Head of caudate nucleus (tissue), 42 donors: ENCODE results near the gene MTUS2.

Source experiments
- DNase-seq, 42 donors: peaks; one replicate each; pipeline versions ENCODE4 v3.0.0 to v3.0.0-alpha.2; 2020 to 2021; ENCODE audit warnings: mixed read lengths in 7 of 42
- intact Hi-C: fragments of 100-400 bp; cut with DNase I; formaldehyde crosslinking; loops from one replicate; pipeline ENCODE4 v1.15.0; 2022

MTUS2 gene

GRCh38 chr13:29481603-29482002 lies 661.5 kb downstream of the MTUS2 start:
- DNase-seq: no peak
- intact Hi-C loops: no loop called here

GRCh38 chr13:29482504-29482903 lies 662.4 kb downstream of the MTUS2 start:
- DNase-seq: no peak
- intact Hi-C loops: no loop called here

- intact Hi-C loops: no loop called here
- DNase-seq: no peak
Measured at GRCh38 chr13:29483211-29483610, 663.1 kb downstream of the MTUS2 start.

DNA sequence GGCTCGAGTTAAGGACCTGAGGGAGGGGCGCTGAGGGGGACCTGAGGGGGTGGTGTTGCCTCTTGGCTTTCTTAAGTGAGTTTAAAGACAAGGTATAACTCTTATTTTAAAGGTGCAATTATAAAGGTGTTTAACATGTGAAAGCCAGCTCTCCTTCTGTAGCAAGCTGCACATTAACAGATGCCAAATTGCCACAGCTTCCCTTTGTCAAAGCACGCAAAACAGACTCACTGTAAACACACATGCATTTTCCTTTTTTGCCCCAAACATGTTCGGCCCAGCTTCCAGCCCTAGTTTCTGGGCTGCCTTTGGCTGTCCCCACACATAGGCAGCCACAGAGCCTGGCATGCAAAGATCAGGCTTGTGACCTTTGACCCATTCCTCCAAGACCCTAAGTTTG lies 663.5 kb downstream of the MTUS2 start:
- no peak for DNase-seq
- intact Hi-C loops: no loop called here

GRCh38 chr13:29484236-29484635 lies 664.1 kb downstream of the MTUS2 start:
- no peak for DNase-seq
- intact Hi-C loops: no loop called here

GRCh38 chr13:29484796-29485195 lies 664.7 kb downstream of the MTUS2 start:
- DNase-seq: no peak
- intact Hi-C loops: no loop called here

DNA sequence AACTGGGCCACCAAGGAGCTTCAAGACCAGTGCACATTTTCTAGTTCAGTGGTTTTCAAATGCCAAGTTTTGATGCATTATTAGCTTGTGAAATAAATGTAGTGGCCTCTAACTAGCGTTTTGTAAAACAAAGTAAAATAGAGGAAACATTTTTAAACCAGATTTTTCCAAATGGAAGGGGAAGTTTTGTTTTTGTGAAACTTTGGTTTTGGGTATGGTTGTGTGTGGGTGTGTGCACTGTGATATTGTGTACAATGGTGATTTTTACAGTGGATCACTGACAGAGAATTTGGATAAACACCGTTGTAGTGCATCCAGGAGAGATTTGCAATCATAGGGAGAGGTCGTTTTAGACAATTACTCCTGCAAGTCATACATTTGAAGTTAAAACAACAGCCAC lies 666.4 kb downstream of the MTUS2 start:
- intact Hi-C loops: no loop called here
- DNase-seq: no peak

DNA sequence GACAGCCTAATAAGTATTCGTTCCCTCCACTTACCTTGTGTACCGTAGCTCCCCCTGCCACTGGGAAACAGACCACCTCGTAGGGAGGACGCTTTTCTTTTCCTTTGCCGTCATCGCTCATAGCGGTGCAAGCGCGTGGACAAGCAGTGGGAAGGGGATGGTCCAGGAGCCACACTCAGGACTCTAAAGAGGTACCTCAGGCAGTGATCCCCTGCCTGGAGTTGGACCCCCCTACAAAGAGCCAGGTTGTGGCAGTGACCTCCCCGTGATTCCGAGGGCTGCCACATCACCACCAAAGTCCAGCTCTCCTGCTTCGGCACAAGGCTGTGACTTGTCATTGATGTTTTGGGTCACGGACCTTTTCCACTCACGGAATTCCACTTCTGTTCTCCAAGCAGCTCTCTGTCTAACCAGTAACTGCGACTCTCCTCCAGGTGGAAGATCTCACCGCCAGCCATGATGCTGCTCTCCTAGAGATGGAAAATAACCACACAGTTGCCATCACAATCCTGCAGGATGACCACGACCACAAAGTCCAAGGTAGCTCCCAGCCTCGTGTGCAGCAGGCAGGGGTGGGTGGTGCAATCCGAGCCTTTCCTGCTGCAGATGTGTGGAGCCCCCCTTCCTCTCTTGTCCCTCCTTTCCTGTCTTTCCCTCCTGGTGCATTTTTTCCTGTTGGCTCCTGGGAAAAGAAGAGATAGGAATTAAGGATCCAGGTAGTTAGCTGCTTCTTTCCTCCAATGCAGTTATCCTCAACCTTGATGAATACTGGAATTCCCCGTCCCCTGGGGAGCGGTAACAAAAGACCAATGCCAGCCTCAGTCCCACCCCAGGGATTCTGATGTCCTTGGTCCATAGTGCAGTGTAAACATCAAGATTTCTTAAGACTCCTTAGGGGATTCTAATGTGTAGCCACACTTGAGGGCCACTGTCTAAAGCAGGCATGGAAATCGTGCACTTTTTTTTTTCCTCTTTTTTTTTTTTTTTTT lies 667.6 kb downstream of the MTUS2 start:
- DNase-seq: no peak
- intact Hi-C loops: no loop called here

- intact Hi-C loops: no loop called here
- no peak for DNase-seq
Measured at GRCh38 chr13:29489650-29490560, 669.8 kb downstream of the MTUS2 start.

- DNase-seq: no peak
- intact Hi-C loops: no loop called here
Measured at GRCh38 chr13:29490561-29490885, 670.4 kb downstream of the MTUS2 start.

DNA sequence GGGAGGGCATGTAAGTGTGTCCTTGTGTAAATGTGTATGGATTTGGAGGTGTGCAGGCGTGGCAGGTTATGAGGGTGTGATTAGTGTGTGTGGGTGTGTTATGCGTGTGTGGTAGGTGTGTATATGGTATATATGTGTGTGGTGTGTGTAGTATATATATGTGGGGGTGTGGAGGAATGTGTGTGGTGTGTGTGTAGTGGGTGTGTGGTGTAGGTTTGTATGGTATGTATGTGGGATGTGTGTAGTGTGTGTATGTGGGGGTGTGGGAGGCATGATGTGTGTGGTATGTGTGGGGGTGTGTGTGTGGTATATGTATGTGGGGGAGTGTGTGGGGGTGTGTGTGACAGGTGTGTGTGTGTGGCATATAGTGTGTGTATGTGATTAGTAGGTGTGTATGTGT lies 671.1 kb downstream of the MTUS2 start:
- intact Hi-C loops: no loop called here
- no peak for DNase-seq

- DNase-seq: no peak
- intact Hi-C loops: no loop called here
Measured at GRCh38 chr13:29493796-29494195, 673.7 kb downstream of the MTUS2 start.

GRCh38 chr13:29494520-29494919 lies 674.4 kb downstream of the MTUS2 start:
- intact Hi-C loops: no loop called here

DNA sequence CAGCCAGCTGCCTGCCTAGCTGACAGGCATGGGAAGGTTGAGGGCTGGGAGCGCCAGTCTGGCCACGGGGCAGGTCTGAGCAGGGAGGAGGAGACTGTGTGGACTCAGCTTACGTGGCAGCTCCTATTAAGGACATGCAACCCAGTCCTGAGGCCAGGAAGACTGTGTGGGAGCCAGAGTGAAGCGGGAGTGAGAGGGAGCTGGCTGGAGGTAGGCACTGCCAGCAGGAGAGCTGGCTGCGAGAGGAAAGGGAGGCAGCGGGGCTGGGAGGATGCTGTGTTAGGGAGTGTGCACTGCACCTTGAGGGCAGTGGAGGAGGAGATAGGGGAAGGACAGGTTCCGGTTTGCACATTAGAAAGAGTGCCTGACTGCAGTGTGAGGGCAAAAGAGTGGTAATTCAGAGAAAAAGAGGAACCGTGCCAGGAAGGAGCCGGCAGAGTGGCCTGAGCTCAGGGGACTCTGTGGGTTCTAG lies 676.1 kb downstream of the MTUS2 start:
- DNase-seq: peak in 9 of 42 donors; percentile 8 to 48 (median 21)
- intact Hi-C loops: no loop called here

More at GRCh38 chr13:29494520-29494919, 674.4 kb downstream of the MTUS2 start:
- DNase-seq: no peak

DNA sequence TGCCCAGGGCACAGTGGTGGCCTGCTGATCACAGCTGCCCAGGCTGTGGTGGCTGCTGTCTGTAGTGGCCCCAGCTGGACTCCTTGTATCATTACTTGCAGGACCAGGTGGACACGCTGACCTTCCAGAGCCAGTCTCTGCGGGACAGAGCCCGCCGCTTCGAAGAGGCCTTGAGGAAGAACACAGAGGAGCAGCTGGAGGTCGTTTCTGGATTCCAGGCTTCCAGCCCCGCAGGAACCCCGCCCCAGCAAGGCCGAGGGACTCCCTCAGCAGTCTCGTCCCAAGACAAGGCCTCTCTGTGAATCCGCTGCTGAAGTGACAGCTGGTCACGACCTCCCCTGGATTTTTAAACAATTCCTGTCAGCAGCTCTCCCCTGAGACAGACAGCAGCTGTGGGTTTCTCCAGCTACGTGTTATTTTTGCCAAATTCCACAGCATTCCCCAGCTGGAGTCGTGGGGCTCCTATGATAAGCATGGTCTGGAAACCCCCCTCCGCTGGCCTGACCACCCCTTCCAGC lies 677.1 kb downstream of the MTUS2 start:
- intact Hi-C loops: no loop called here

DNA sequence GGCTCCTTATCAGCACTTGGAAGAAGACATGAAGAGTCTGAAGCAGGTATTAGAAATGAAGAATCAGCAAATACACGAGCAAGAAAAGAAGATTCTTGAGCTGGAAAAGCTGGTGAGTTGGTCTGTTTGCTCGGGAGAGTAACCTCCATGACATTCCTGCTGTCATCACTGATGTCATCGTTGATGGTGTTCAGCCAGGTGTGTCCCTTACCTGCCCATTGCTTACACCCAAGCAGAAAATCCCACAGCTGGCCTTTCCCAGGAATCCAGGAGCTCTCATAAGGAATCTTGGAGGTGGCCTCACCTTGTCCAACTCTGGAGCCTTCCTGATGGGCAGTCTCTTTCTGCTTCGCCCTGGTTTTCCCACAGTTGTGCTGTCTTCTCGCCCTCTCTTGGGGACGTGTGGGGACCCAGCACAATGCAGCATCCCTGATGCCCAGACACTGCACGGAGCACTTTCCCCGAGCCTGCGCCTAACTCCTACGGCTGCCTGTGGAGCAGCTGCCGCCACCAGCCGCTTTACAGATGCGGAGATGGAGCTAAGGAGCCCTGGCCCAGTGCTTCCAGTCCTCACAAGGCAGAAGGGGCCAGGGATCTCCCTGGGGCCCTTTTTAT lies 678.4 kb downstream of the MTUS2 start:
- intact Hi-C loops: no loop called here

More for the DNA sequence above, 677.1 kb downstream of the MTUS2 start:
- peak in 1 of 42 donors; percentile 13 for DNase-seq

DNA sequence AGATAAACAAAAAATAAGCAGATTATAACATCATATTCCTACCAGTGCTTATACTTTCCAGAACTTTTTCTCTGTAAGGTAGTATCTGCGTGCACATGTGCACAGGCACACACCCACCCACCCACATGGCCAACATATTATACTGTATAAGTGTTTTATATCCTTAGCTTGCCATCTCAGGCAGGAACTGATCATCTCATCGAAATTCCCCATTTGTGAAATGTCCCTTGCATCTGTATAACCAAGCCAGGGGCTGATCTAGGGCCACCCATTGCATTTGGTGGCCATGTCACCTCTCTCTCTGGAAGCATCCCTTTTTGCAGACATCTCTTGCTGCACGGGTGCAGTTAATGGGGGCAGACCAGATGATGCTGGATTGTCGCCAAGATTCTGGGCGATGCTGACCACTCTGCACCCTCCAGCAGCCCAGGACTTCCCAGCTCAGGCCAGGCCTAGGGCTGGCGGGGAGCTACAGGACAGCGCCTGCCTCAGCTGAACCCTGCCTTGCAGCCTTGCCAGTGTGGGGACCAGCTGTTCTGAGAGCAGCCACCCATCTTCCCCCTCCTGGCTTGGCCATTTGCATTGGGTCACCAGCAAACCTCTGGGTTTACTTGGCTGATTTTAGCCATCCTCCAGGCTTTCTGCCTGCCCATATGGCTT lies 679.5 kb downstream of the MTUS2 start:
- no peak for DNase-seq
- intact Hi-C loops: loop anchor here (10.0 kb wide), 1 partner anchor 215 kb away; no protein-coding TSS in a partner anchor

More for the DNA sequence above, 678.4 kb downstream of the MTUS2 start:
- no peak for DNase-seq

- intact Hi-C loops: loop anchor here (10.0 kb wide), 1 partner anchor 214 kb away; no protein-coding TSS in a partner anchor
- no peak for DNase-seq
Measured at GRCh38 chr13:29500386-29500785, 680.2 kb downstream of the MTUS2 start.
